D721Med (cell line): ENCODE results near the gene B4GALT2.

Experiments
- DNase-seq: peaks from one replicate; pipeline ENCODE4 v3.0.0; 2011; ENCODE audit warnings: low spot score; ENCODE audit not compliant: insufficient read length
- FAIRE-seq: peaks from 2 replicates; lab custom pipeline; 2011; peaks lifted over from hg19 to GRCh38; lab: Jason Lieb, UNC
- TF ChIP-seq, protein P1 (sequence below): IDR thresholded peaks from 2 replicates; pipeline ENCODE4 v1.5.1; 2012; ENCODE audit warnings: mild to moderate bottlenecking, control low read depth; ENCODE audit not compliant: insufficient read depth; ENCODE audit errors: missing control alignments

Gene B4GALT2

DNA sequence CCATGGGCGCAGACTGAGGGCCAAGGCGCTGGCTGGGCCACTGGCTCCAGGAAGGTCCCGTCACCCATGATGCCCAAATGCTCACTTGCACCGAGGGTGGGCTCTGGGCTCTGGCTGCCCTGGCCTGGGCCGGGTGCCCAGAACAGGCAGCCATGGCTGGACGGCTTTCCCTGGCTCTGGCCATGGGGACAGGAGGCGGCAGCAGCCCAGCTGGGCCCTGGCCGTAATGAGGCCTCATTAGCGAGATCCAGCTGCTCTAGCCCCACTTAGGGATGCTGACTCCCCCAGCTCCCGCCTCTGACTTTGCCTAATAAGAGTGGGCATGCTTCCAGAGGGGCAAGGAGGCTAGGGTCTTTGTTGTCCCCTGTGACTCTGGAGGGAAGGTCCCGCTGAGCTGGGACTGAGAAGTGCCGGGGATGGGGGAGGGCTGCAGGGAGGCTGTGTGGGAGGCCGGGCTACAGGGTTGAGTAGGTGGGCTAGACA is 40.5 kb downstream of the B4GALT2 start:
- FAIRE-seq (no peak), DNase-seq (no peak)
- TF ChIP-seq, protein P1, sequence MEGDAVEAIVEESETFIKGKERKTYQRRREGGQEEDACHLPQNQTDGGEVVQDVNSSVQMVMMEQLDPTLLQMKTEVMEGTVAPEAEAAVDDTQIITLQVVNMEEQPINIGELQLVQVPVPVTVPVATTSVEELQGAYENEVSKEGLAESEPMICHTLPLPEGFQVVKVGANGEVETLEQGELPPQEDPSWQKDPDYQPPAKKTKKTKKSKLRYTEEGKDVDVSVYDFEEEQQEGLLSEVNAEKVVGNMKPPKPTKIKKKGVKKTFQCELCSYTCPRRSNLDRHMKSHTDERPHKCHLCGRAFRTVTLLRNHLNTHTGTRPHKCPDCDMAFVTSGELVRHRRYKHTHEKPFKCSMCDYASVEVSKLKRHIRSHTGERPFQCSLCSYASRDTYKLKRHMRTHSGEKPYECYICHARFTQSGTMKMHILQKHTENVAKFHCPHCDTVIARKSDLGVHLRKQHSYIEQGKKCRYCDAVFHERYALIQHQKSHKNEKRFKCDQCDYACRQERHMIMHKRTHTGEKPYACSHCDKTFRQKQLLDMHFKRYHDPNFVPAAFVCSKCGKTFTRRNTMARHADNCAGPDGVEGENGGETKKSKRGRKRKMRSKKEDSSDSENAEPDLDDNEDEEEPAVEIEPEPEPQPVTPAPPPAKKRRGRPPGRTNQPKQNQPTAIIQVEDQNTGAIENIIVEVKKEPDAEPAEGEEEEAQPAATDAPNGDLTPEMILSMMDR, result no peak

DNA sequence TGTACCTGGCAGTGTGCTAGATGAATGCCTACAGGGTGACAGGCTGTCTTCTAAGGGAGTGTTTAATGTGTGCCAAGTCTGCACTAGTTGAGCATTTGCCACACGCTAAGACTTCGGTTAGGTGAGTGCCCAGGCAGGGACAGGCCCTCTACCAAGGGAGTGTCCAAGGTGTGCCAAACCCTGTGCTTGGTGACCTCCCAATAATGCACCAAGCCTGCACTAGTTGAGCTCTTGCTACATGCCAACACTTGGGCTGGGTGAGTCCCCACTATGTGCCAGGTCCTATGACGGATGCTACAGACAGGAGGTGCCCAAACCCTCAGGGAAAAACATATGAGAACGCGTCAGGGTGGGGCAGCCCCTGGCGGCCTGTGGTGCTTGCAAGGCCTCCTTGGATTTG is 41.5 kb downstream of the B4GALT2 start:
- DNase-seq (no peak), FAIRE-seq (no peak)

DNA sequence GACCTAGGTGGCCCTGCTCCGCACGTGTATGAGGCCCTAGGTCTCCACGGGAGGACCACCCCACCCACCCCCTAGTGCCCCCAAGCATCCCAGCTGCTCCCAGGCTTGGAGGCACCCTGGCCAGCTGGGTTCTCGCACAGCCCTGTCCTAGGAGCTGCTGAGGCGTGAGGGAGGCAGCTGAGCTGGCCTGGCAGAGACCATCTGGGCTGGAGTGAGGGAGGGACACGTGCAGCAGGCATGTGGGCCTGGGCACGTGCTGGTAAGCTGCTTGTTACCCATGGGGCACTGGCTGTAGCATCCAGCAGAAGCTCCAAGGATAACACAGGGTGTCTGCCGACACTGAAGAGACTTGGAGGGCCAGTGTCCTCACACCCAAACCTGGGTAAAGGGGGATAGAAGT is 42.1 kb downstream of the B4GALT2 start:
- DNase-seq (no peak), FAIRE-seq (no peak)
- TF ChIP-seq, protein P1, result no peak

More for the DNA sequence above, 41.5 kb downstream of the B4GALT2 start:
- TF ChIP-seq, protein P1, result no peak

DNA sequence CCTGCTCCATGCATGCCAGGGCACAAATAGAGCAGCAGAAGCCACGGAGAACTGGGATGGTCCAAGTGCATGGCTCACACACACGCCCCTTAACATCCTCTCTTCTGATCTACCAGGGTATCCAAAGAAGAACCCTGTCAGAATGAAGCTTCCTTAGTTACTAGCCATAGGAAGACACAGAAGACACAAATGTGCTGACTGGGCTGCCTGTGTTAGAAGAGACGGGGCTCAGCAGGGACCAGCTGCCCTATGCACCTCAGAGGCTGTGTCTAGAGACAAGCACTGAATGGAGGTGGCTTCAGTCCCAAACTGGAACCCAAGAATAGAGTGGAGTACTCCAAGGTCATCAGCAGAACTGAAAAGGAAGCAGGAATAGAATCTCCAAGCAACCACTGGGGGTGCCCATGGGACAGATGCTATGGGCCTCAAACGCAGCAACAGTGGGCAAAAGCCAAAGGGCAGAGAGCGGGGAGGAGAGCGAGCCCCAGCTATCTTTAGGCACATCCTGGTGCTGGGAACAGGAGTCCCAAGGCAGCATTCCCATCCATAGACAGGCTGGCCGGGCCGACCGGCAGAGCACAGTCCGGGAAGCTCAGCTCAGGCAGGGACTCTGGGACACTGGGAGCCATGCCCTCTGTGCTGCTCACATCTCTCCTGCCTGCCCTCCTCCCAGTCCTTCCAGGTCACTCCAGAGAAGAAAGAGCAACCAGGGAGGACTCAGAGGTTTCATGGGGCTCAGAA is 42.7 kb downstream of the B4GALT2 start:
- DNase-seq, result no peak
- no peak for FAIRE-seq
- TF ChIP-seq, protein P1, result no peak

DNA sequence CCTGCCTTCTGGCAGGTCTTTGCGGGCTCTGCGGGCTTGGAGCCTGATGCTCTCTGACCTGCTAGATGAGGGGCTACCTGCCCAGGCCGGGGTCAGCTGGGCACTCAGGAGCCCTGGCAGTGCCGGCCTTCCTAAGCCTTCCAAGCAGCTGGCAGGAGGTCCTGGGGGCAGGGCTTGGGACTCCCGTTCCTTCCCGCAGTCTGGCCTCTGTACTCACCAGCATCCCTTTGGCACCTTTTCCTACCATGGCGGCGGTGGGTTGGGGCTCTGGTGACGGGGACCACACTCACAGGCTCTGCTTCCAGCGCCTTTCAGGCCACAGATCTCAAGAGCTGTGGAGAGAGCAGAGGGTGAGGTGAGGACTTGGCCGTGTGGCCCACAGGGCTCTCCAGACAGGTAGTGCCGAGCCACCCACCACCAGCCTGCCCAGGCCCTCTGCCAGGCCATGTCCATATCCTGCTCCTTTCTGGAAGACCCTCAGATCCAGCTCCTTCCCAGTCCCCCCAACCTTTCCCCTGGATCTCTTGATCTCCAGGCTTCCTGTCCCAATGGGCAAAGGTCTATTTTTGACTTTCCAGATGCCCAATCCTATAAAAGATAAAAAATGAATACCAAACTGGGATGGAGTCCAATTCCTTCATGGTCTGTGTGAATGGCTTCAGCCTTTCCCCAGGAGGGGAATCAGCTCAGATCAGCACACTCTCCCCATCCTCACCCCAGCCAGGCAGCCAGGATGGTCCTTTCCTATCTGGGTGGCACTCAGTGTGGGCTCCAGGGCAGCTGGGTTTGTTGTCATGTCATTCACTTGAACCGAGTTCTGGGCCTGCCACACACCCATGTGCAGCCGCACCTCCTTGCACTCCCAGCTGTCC is 45.3 kb downstream of the B4GALT2 start:
- TF ChIP-seq, protein P1, result no peak
- FAIRE-seq (no peak), DNase-seq (no peak)

DNA sequence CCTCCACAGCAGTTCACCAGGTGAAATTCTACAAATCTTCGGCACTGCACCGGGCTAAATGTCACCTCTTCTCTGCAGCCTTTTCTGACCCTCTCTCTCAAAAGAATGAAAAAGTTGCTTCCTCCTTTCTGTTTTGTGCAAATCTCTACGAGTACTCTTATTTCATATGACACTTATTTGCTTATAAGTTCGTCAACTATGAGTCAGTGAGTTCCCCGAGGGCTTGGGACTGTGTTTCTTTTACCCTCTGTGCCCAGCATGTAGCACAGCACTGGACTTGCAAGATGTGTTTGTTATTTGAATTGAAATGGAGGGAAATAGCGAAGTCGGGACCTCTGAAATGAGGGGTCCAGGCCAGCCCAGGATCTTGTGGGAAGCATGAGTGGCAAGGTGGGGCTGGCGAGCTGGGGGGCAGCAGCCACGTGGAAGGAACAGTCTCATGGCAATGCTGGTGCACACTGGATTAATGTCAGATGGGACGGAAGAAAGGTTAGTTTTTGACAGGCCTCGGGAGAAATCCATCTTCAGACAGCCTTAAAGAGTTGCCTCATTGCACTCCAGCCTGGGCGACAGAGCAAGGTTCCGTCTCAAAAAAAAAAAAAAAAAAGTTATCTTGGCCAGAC is 46.0 kb downstream of the B4GALT2 start:
- no peak for DNase-seq
- FAIRE-seq, result no peak
- TF ChIP-seq, protein P1, result no peak
